Activated CD8-positive, alpha-beta T cell treated with anti-CD3 and anti-CD28 coated beads for 36 hours (primary cell): ENCODE measurements around the gene SLX4IP. TPM values are rescaled to one million over a fixed set of nuclear protein-coding genes. Genes with fewer than 3 reads are reported as not detected.
A peak's percentile ranks its signal among the peaks of the same experiment; 100 is the strongest.
"Not testable (repeated sequence)": the region's sequence is repeated elsewhere in the genome, so short reads cannot be mapped to it uniquely, and the experiment has no call there.

Experiments
- ATAC-seq: fragments of 200-7000 bp; cut with Tn5 transposase; one replicate; pipeline ENCODE4 v1.10.0; 2021; ENCODE audit warnings: mild to moderate bottlenecking, moderate library complexity
- CTCF ChIA-PET: fragments of 350-600 bp; sonication (Branson Sonifier 250); formaldehyde crosslinking; loops from one replicate; lab custom pipeline; 2021; ENCODE audit warnings: antibody characterized with exemption; lab: Charles Lee
- POLR2A ChIA-PET: fragments of 350-600 bp; sonication (Branson Sonifier 250); formaldehyde crosslinking; loops from one replicate; lab custom pipeline; 2021; ENCODE audit warnings: antibody characterized with exemption; lab: Charles Lee
- DNase-seq: peaks from one replicate; pipeline ENCODE4 v3.0.0-alpha.2; 2020
- H3K27ac Mint-ChIP-seq: one replicate; pipeline ENCODE4 v1.8.0; 2021; ENCODE audit warnings: mild to moderate bottlenecking, mixed read lengths
- H3K27me3 Mint-ChIP-seq: one replicate; pipeline ENCODE4 v1.8.0; 2021; ENCODE audit warnings: mixed read lengths
- H3K36me3 Mint-ChIP-seq: one replicate; pipeline ENCODE4 v1.8.0; 2021; ENCODE audit warnings: low read depth, mixed read lengths
- H3K4me1 Mint-ChIP-seq: one replicate; pipeline ENCODE4 v1.8.0; 2021; ENCODE audit warnings: low read depth, mixed read lengths
- H3K4me3 Mint-ChIP-seq: one replicate; pipeline ENCODE4 v1.8.0; 2021; ENCODE audit warnings: mild to moderate bottlenecking, moderate library complexity, mixed read lengths
- H3K9me3 Mint-ChIP-seq: one replicate; pipeline ENCODE4 v1.8.0; 2021; ENCODE audit warnings: mixed read lengths
- intact Hi-C: fragments of 100-400 bp; cut with micrococcal nuclease; formaldehyde crosslinking; loops from one replicate; pipeline ENCODE4 v1.10.0; 2022
- total RNA-seq, 2 experiments: library from RNA; stranded (reverse); gene quantifications; one replicate each; pipeline ENCODE4 v1.2.3, GENCODE V29; 2021
- TF ChIP-seq, protein P1 (sequence below): fragments of 200-600 bp; IDR thresholded peaks from one replicate; pipeline ENCODE4 v1.8.0; 2022; ENCODE audit warnings: antibody characterized with exemption, mild to moderate bottlenecking

The SLX4IP gene
- total RNA-seq, 2 experiments from 2014 or later: 6.5 to 7.3 TPM

DNA sequence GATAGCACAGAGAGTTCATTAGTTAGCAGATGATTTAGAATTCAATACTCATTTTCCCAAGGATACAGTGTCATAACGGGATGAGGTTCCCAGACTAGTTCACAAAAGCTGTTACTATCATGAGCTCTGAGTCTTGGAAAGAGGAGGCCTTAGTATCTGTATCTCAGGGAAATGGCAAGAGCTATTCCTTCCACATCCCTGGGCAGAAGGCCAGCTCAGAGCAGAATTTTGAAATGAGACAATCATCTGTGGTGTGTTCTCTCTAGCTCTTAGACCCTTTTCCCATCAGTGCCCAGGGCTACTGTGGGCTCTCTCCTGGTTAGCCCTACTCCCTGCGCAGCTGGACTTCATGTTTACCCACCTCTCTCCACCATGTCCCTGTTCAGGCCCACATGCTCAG lies 174.2 kb downstream of the SLX4IP start:
- ChIA-PET CTCF (interaction anchor here (1.1 kb wide), 1 partner anchor 110 kb away, joined by 3 read pairs; no protein-coding TSS in a partner anchor), POLR2A (no interaction called here)
- intact Hi-C loops: no loop called here
- Mint-ChIP-seq H3K9me3 (no peaks in the 10 kb centered on the region), H3K4me1 (no peaks in the 10 kb centered on the region), H3K27me3 (no peaks in the 10 kb centered on the region), H3K36me3 (peaks cover 12% of the 10 kb centered on the region), H3K27ac (no peak overlapping the region), H3K4me3 (no peak overlapping the region)
- ATAC-seq: no peak
- TF ChIP-seq, protein P1, sequence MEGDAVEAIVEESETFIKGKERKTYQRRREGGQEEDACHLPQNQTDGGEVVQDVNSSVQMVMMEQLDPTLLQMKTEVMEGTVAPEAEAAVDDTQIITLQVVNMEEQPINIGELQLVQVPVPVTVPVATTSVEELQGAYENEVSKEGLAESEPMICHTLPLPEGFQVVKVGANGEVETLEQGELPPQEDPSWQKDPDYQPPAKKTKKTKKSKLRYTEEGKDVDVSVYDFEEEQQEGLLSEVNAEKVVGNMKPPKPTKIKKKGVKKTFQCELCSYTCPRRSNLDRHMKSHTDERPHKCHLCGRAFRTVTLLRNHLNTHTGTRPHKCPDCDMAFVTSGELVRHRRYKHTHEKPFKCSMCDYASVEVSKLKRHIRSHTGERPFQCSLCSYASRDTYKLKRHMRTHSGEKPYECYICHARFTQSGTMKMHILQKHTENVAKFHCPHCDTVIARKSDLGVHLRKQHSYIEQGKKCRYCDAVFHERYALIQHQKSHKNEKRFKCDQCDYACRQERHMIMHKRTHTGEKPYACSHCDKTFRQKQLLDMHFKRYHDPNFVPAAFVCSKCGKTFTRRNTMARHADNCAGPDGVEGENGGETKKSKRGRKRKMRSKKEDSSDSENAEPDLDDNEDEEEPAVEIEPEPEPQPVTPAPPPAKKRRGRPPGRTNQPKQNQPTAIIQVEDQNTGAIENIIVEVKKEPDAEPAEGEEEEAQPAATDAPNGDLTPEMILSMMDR: no peak
- no peak for DNase-seq

DNA sequence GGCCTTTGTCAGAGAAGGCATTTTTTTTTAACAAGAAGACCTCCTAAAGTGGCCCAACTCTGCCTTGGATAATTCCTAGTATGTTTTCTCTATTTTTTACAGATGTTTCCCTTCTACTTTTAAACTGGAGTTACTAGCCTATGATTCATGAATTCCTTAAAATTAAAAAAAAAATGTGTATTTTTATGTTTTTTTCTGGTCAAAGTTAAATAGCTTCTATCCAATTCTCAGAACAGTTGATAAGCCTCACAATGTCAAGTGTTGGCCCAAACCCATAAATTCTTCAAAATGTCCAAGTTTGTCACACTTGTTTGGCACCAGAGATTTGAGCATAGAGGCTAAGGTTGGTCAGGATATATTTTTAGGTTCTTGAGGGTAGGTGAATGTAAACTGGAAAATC lies 174.7 kb downstream of the SLX4IP start:
- no peak for DNase-seq
- Mint-ChIP-seq H3K27ac (no peak overlapping the region), H3K4me1 (no peaks in the 10 kb centered on the region), H3K4me3 (no peak overlapping the region), H3K27me3 (no peaks in the 10 kb centered on the region), H3K9me3 (no peaks in the 10 kb centered on the region), H3K36me3 (peaks cover 12% of the 10 kb centered on the region)
- TF ChIP-seq, protein P1: no peak
- no peak for ATAC-seq
- ChIA-PET POLR2A (no interaction called here), CTCF (interaction anchor here (1.1 kb wide), 1 partner anchor 110 kb away, joined by 3 read pairs; no protein-coding TSS in a partner anchor)
- intact Hi-C loops: no loop called here

DNA sequence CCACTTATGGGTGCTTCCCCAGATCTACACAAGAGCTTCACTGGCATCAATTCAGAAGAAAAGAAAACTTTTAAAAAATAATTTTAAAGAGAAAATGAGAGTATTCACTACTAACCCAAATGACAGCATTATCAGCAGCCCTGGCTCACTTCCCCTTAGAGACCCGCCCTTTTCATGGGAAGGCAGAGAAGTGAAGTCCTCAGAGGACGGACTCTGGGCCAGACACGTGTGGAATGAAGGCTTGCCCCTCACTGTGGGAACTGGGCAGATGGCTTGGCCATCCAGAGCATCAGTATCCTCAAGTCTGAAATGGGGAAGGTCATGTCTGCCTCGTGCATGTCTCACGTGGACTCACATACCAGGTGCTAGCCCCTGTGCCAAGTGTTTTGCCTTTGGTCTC lies 175.1 kb downstream of the SLX4IP start:
- H3K4me1 Mint-ChIP-seq: no peaks in the 10 kb centered on the region

DNA sequence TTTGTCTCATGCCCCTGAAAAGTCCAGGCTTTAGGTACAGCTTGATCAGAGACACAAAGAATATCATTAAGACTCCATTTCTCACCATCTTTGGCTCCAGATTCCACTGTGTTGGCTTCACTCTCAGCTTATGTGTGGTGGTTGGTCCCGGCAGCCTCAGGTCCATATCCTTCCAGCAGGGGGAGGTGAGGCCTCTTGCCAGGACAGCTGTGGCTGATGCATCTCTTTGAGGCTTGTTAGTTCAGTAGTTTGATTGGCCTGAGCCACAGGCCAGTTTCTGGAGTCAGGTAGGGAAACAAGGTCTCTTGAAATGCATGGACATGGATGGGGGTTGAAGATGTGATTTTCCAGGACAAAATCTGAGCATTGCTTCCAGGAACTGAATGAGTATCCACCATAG lies 176.3 kb downstream of the SLX4IP start:
- no peaks in the 10 kb centered on the region for H3K9me3 Mint-ChIP-seq
- DNase-seq: peak; percentile 18

More for the DNA sequence above, 175.1 kb downstream of the SLX4IP start:
- POLR2A ChIA-PET: no interaction called here
- no peaks in the 10 kb centered on the region for H3K27me3 Mint-ChIP-seq
- CTCF ChIA-PET: interaction anchor here (1.1 kb wide), 1 partner anchor 109 kb away, joined by 3 read pairs; no protein-coding TSS in a partner anchor
- ATAC-seq: no peak
- no peak for DNase-seq
- H3K4me3 Mint-ChIP-seq: no peak overlapping the region
- intact Hi-C loops: no loop called here
- TF ChIP-seq, protein P1: no peak
- no peak overlapping the region for H3K27ac Mint-ChIP-seq
- H3K36me3 Mint-ChIP-seq: peaks cover 15% of the 10 kb centered on the region
- H3K9me3 Mint-ChIP-seq: no peaks in the 10 kb centered on the region

DNA sequence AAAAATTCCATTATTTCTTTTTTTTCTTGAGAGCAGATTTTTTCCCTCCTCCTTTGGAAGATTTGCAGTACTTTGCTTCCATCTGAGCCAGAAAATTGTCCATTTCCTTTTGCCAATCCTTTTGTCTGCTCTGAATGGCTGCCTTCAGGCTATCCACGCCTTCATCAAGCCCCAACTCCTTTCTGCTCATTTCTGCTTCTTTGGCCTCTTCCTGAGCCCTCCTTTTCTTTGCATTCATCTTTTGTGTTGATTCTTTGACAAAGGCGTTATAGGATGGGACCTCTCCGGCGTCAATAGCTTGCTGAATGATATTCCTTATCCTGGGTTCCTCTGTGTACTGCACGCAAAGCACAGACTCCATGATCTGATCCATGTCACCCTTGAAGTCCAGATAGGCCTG lies 178.3 kb downstream of the SLX4IP start:
- CTCF ChIA-PET, POLR2A ChIA-PET, H3K4me3 Mint-ChIP-seq, H3K27ac Mint-ChIP-seq, H3K27me3 Mint-ChIP-seq, DNase-seq, H3K9me3 Mint-ChIP-seq, intact Hi-C loops, H3K4me1 Mint-ChIP-seq, ATAC-seq: not testable (repeated sequence)
- H3K36me3 Mint-ChIP-seq: peaks cover 24% of the 10 kb centered on the region

More for the DNA sequence above, 176.3 kb downstream of the SLX4IP start:
- peaks cover 17% of the 10 kb centered on the region for H3K36me3 Mint-ChIP-seq
- H3K27me3 Mint-ChIP-seq: no peaks in the 10 kb centered on the region
- intact Hi-C loops: no loop called here
- H3K4me1 Mint-ChIP-seq: no peaks in the 10 kb centered on the region
- no peak overlapping the region for H3K4me3 Mint-ChIP-seq
- no peak overlapping the region for H3K27ac Mint-ChIP-seq
- CTCF ChIA-PET: no interaction called here
- POLR2A ChIA-PET: no interaction called here
- ATAC-seq: no peak
- TF ChIP-seq, protein P1: no peak

DNA sequence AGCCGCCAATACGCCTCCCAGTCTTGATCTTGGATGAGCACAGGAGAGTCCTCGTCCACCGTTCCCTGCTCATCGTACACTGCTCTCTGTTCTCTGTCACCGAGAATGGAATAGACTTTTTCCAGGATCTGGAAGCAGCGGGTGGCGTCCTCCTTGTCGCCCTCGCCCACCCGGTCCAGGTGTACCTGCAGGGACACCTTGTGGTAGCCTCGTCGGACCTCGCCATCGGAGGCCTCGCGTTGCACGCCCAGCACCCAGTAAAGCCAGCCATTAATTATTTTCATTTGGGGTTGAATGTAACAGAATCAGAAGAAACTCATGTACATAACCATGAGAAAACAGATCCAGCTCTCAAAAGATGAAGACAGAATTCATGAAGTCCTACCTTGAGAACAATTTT lies 178.8 kb downstream of the SLX4IP start:
- no peak for DNase-seq
- intact Hi-C loops: no loop called here
- Mint-ChIP-seq H3K36me3 (peaks cover 24% of the 10 kb centered on the region), H3K27ac (no peak overlapping the region), H3K4me3 (no peak overlapping the region), H3K4me1 (no peaks in the 10 kb centered on the region), H3K27me3 (no peaks in the 10 kb centered on the region), H3K9me3 (no peaks in the 10 kb centered on the region)
- ChIA-PET CTCF (no interaction called here), POLR2A (no interaction called here)
- TF ChIP-seq, protein P1: no peak
- ATAC-seq: no peak
